CD14-positive monocyte (primary cell): ENCODE data around the gene SIM2. TPM values are rescaled to one million over a fixed set of nuclear protein-coding genes. Genes with fewer than 3 reads are reported as not detected.

ENCODE experiments used
- DNase-seq, 3 donors: peaks; one replicate each; pipeline ENCODE4 v3.0.0-alpha.2; 2011 to 2022
- H2AFZ ChIP-seq: 2 replicates; pipeline ENCODE4 v1.6.0; 2012; ENCODE audit warnings: mild to moderate bottlenecking, low read depth, low read length, inconsistent platforms; ENCODE audit not compliant: insufficient read depth, poor library complexity, severe bottlenecking
- H3K27ac ChIP-seq, 2 donors: 1 replicate in 1 of 2; 2 replicates in 1 of 2; pipeline ENCODE4 v1.5.1; 2012 to 2013; ENCODE audit warnings: low read length in 2 of 2, control low read depth in 1 of 2, inconsistent platforms in 1 of 2, low read depth in 1 of 2, mild to moderate bottlenecking in 1 of 2
- H3K27me3 ChIP-seq, 2 donors: one replicate each; pipeline versions ENCODE4 v1.6.0 to v1.6.1; 2011 to 2013; ENCODE audit warnings: low read length in 2 of 2; ENCODE audit not compliant: control insufficient read depth in 2 of 2, insufficient read depth in 2 of 2
- H3K36me3 ChIP-seq, 2 donors: replicated peaks in 1 of 2; 1 replicate in 1 of 2; 2 replicates in 1 of 2; pipeline versions ENCODE4 v1.5.1 to v1.6.1; 2012 to 2013; ENCODE audit warnings: low read length in 2 of 2, control low read depth in 1 of 2, inconsistent platforms in 1 of 2, mild to moderate bottlenecking in 1 of 2; ENCODE audit not compliant: insufficient read depth in 2 of 2, control insufficient read depth in 1 of 2
- H3K4me1 ChIP-seq, 2 donors: 1 replicate in 1 of 2; 2 replicates in 1 of 2; pipeline versions ENCODE4 v1.5.1 to v1.6.1; 2012 to 2013; ENCODE audit warnings: low read length in 2 of 2, control low read depth in 1 of 2, inconsistent platforms in 1 of 2, mild to moderate bottlenecking in 1 of 2, moderate library complexity in 1 of 2; ENCODE audit not compliant: insufficient read depth in 2 of 2, control insufficient read depth in 1 of 2
- H3K4me2 ChIP-seq: replicated peaks from 2 replicates; pipeline ENCODE3; 2012; ENCODE audit warnings: low read length, moderate library complexity, mild to moderate bottlenecking; ENCODE audit not compliant: poor library complexity, severe bottlenecking; ENCODE audit errors: extremely low read depth
- H3K4me3 ChIP-seq, 3 experiments: fragments of 200-600 bp in 1 of 3; sonication (generic) in 1 of 3; replicated peaks in 1 of 3; 1 replicate in 2 of 3; 2 replicates in 1 of 3; pipeline ENCODE4 v1.5.1; 2011 to 2013; ENCODE audit warnings: low read length in 3 of 3, mild to moderate bottlenecking in 3 of 3, control low read depth in 2 of 3, low read depth in 2 of 3, inconsistent platforms in 1 of 3, moderate library complexity in 1 of 3
- H3K79me2 ChIP-seq: 2 replicates; pipeline ENCODE4 v1.6.0; 2012; ENCODE audit warnings: mild to moderate bottlenecking, control low read depth, inconsistent platforms, low read length, moderate library complexity; ENCODE audit not compliant: insufficient read depth
- H3K9ac ChIP-seq: 2 replicates; pipeline ENCODE4 v1.6.0; 2017; ENCODE audit warnings: low read length, mild to moderate bottlenecking; ENCODE audit not compliant: insufficient read depth, poor library complexity, severe bottlenecking
- H3K9me3 ChIP-seq, 2 donors: replicated peaks in 1 of 2; 1 replicate in 1 of 2; 2 replicates in 1 of 2; pipeline versions ENCODE4 v1.5.1 to v1.6.1; 2012 to 2013; ENCODE audit warnings: low read length in 2 of 2, control low read depth in 1 of 2; ENCODE audit not compliant: control insufficient read depth in 1 of 2, insufficient read depth in 1 of 2
- H4K20me1 ChIP-seq: 2 replicates; pipeline ENCODE4 v1.6.0; 2012; ENCODE audit warnings: mild to moderate bottlenecking, low read length, control low read depth, moderate library complexity; ENCODE audit not compliant: insufficient read depth
- H3K27ac Mint-ChIP-seq, 7 donors: one replicate each; pipeline ENCODE4 v1.8.0; 2020; ENCODE audit warnings: mild to moderate bottlenecking in 7 of 7, mixed read lengths in 7 of 7, moderate library complexity in 6 of 7, inconsistent platforms in 2 of 7
- H3K27me3 Mint-ChIP-seq, 3 donors: one replicate each; pipeline ENCODE4 v1.8.0; 2021 to 2022; ENCODE audit warnings: low read depth in 3 of 3, mild to moderate bottlenecking in 3 of 3, mixed read lengths in 3 of 3, moderate library complexity in 3 of 3, inconsistent platforms in 1 of 3
- H3K36me3 Mint-ChIP-seq, 2 donors: one replicate each; pipeline ENCODE4 v1.8.0; 2020; ENCODE audit warnings: mixed read lengths in 2 of 2, inconsistent platforms in 1 of 2, mild to moderate bottlenecking in 1 of 2
- H3K4me1 Mint-ChIP-seq: one replicate; pipeline ENCODE4 v1.8.0; 2020; ENCODE audit warnings: mild to moderate bottlenecking, mixed read lengths
- H3K4me3 Mint-ChIP-seq, 2 donors: one replicate each; pipeline ENCODE4 v1.8.0; 2020; ENCODE audit warnings: mild to moderate bottlenecking in 2 of 2, mixed read lengths in 2 of 2, moderate library complexity in 1 of 2
- H3K9me3 Mint-ChIP-seq, 7 donors: one replicate each; pipeline ENCODE4 v1.8.0; 2020 to 2022; ENCODE audit warnings: mixed read lengths in 7 of 7, mild to moderate bottlenecking in 6 of 7, moderate library complexity in 6 of 7, inconsistent platforms in 2 of 7
- CTCF ChIP-seq: fragments of 200-600 bp; IDR thresholded peaks from one replicate; pipeline ENCODE4 v1.8.0; 2022; ENCODE audit warnings: antibody characterized with exemption, mild to moderate bottlenecking
- WGBS: methylation state at CpG from one replicate; pipeline ENCODE4 v1.1.5; 2013; ENCODE audit warnings: missing lambda C conversion rate; ENCODE audit not compliant: insufficient coverage; 5-methylcytosine and 5-hydroxymethylcytosine counted together
- intact Hi-C, 2 donors: fragments of 100-400 bp; cut with micrococcal nuclease; formaldehyde crosslinking; loops; one replicate each; pipeline versions ENCODE4 v1.15.0 to v1.15.1; 2023
- polyA plus RNA-seq, 3 donors: library from polyadenylated mRNA; depleted of rRNA in 1 of 3; unstranded in 2 of 3; stranded (reverse) in 1 of 3; fragments of 300-500 nt in 2 of 3; fragments of >200 nt in 1 of 3; fragmentation: Illumina TruSeq in 2 of 3; gene quantifications; 1 replicate in 2 of 3; 2 replicates in 1 of 3; pipeline ENCODE4 v1.2.3, GENCODE V29; 2012 to 2021

SIM2 gene
- polyA plus RNA-seq, 3 donors: not detected

GRCh38 chr21:36796070-36796469 lies 97.2 kb downstream of the SIM2 start:
- peaks cover 0 to 4% (median 2%) of the 10 kb centered on the region in 3 donors for H3K27me3 Mint-ChIP-seq
- intact Hi-C loops: no loop called here
- H3K27ac Mint-ChIP-seq: no peak overlapping the region
- no peak for TF ChIP-seq CTCF
- no peak overlapping the region for H2AFZ ChIP-seq
- H3K4me1 Mint-ChIP-seq: no peaks in the 10 kb centered on the region
- no peak overlapping the region for H3K9ac ChIP-seq
- no peak overlapping the region for H3K27ac ChIP-seq
- H3K36me3 Mint-ChIP-seq: no peaks in the 10 kb centered on the region
- H3K9me3 Mint-ChIP-seq: peaks cover 19 to 42% (median 22%) of the 10 kb centered on the region in 7 donors
- no peaks in the 10 kb centered on the region for H3K36me3 ChIP-seq
- no peak overlapping the region for H3K4me3 ChIP-seq
- H3K9me3 ChIP-seq: peaks cover 23 to 39% of the 10 kb centered on the region in 2 donors
- no peaks in the 10 kb centered on the region for H3K27me3 ChIP-seq
- H4K20me1 ChIP-seq: no peaks in the 10 kb centered on the region
- no peaks in the 10 kb centered on the region for H3K4me1 ChIP-seq
- no peak for DNase-seq
- no peak overlapping the region for H3K4me2 ChIP-seq
- H3K4me3 Mint-ChIP-seq: no peak overlapping the region
- H3K79me2 ChIP-seq: no peaks in the 10 kb centered on the region
- no CpG with 5 or more reads among the region's 2 CpGs for WGBS

GRCh38 chr21:36798491-36798890 lies 99.6 kb downstream of the SIM2 start:
- Histone ChIP-seq H2AFZ (no peak overlapping the region), H3K27me3 (no peaks in the 10 kb centered on the region), H3K9me3 (peaks cover 23 to 39% of the 10 kb centered on the region in 2 donors), H3K36me3 (no peaks in the 10 kb centered on the region), H3K4me2 (no peak overlapping the region), H3K4me3 (no peak overlapping the region), H3K27ac (no peak overlapping the region), H4K20me1 (no peaks in the 10 kb centered on the region), H3K79me2 (no peaks in the 10 kb centered on the region), H3K9ac (no peak overlapping the region), H3K4me1 (no peaks in the 10 kb centered on the region)
- intact Hi-C loops: no loop called here
- H3K9me3 Mint-ChIP-seq: peaks cover 19 to 41% (median 20%) of the 10 kb centered on the region in 7 donors
- no peak overlapping the region for H3K4me3 Mint-ChIP-seq
- H3K27ac Mint-ChIP-seq: no peak overlapping the region
- DNase-seq: no peak
- no peak for TF ChIP-seq CTCF
- no peaks in the 10 kb centered on the region for H3K4me1 Mint-ChIP-seq
- H3K27me3 Mint-ChIP-seq: peaks cover 0 to 2% (median 2%) of the 10 kb centered on the region in 3 donors
- no peaks in the 10 kb centered on the region for H3K36me3 Mint-ChIP-seq

Other genes starting within 250 kb of the SIM2 start
- gene CLDN14, start 219.0 kb upstream of the SIM2 start, polyA plus RNA-seq: not detected